ENCODE results near the gene JAZF1.
"Not testable (repeated sequence)": the region's sequence is repeated elsewhere in the genome, so short reads cannot be mapped to it uniquely, and the experiment has no call there.

Gene JAZF1

GRCh38 chr7:27912751-27913150, 267.8 kb downstream of the JAZF1 start:
- no peak for DNase-seq (ENCODE audit: low spot score)

- no peak for DNase-seq (ENCODE audit: low spot score)
These were observed 268.7 kb downstream of the JAZF1 start for GRCh38 chr7:27911920-27912319.

GRCh38 chr7:27910326-27910725, 270.3 kb downstream of the JAZF1 start:
- no peak for DNase-seq (ENCODE audit: low spot score)

- DNase-seq (ENCODE audit: low spot score): no peak
These were observed 271.9 kb downstream of the JAZF1 start for GRCh38 chr7:27908534-27909165.

GRCh38 chr7:27906385-27907091, 274.1 kb downstream of the JAZF1 start:
- DNase-seq (ENCODE audit: low spot score): no peak

- no peak for DNase-seq (ENCODE audit: low spot score)
These were observed 274.6 kb downstream of the JAZF1 start for GRCh38 chr7:27905951-27906350.

GRCh38 chr7:27901028-27901760, 279.4 kb downstream of the JAZF1 start:
- peak; percentile 76 for DNase-seq (ENCODE audit: low spot score)

GRCh38 chr7:27900006-27900405, 280.6 kb downstream of the JAZF1 start:
- no peak for DNase-seq (ENCODE audit: low spot score)

GRCh38 chr7:27899601-27900000, 281.0 kb downstream of the JAZF1 start:
- peak; percentile 54 for DNase-seq (ENCODE audit: low spot score)

GRCh38 chr7:27897441-27897847, 283.2 kb downstream of the JAZF1 start:
- DNase-seq (ENCODE audit: low spot score): no peak

- no peak for DNase-seq (ENCODE audit: low spot score)
These were observed 283.6 kb downstream of the JAZF1 start for GRCh38 chr7:27897001-27897400.

GRCh38 chr7:27895551-27895950, 285.0 kb downstream of the JAZF1 start:
- no peak for DNase-seq (ENCODE audit: low spot score)

- peak; percentile 57 for DNase-seq (ENCODE audit: low spot score)
These were observed 290.3 kb downstream of the JAZF1 start for GRCh38 chr7:27890205-27890849.

GRCh38 chr7:27889800-27890199, 290.8 kb downstream of the JAZF1 start:
- no peak for DNase-seq (ENCODE audit: low spot score)

- DNase-seq (ENCODE audit: low spot score): no peak
These were observed 291.9 kb downstream of the JAZF1 start for GRCh38 chr7:27888736-27889135.

GRCh38 chr7:27886710-27887109, 293.9 kb downstream of the JAZF1 start:
- not testable (repeated sequence) for DNase-seq (ENCODE audit: low spot score)

- DNase-seq (ENCODE audit: low spot score): no peak
These were observed 294.9 kb downstream of the JAZF1 start for GRCh38 chr7:27885652-27886051.

GRCh38 chr7:27883696-27884095, 296.9 kb downstream of the JAZF1 start:
- no peak for DNase-seq (ENCODE audit: low spot score)

GRCh38 chr7:27876756-27877155, 303.8 kb downstream of the JAZF1 start:
- no peak for DNase-seq (ENCODE audit: low spot score)

- no peak for DNase-seq (ENCODE audit: low spot score)
These were observed 304.8 kb downstream of the JAZF1 start for GRCh38 chr7:27875832-27876231.

GRCh38 chr7:27875061-27875460, 305.5 kb downstream of the JAZF1 start:
- DNase-seq (ENCODE audit: low spot score): no peak
